Measurements from ENCODE around the gene ANP32E. TPM values are rescaled to one million over a fixed set of nuclear protein-coding genes. Genes with fewer than 3 reads are reported as not detected.
A peak's percentile ranks its signal among the peaks of the same experiment; 100 is the strongest.

Gene ANP32E
- total RNA-seq, 4 donors from 2014 or later, result 14.8 to 25.1 (median 21.6) TPM

GRCh38 chr1:150281221-150281757 is 45.4 kb upstream of the ANP32E start:
- TF ChIP-seq POLR2A (IDR thresholded peaks at IDR 0.05) (no peak), EP300 (IDR thresholded peaks at IDR 0.05) (no peak), POLR2AphosphoS5 (IDR thresholded peaks at IDR 0.05) (no peak), CTCF (IDR thresholded peaks at IDR 0.05) (peak; percentile 61 to 82 (median 78))
- peaks cover 6 to 60% (median 18%) of the 10 kb centered on the region in 3 donors for H3K4me1 ChIP-seq
- H3K4me3 ChIP-seq, result peak overlapping the region; percentile 42 to 68
- H3K9me3 ChIP-seq, result no peaks in the 10 kb centered on the region
- WGBS, 2 donors (ENCODE audit: low coverage in 1 of 2), result 1 to 3% methylated on average over 8 to 12 of the region's 15 CpGs
- ATAC-seq, result peak; percentile 34
- H3K27ac ChIP-seq, result peak overlapping the region; percentile 91 to 99 (median 96)
- peaks cover 0 to 22% of the 10 kb centered on the region in 2 donors for H3K36me3 ChIP-seq
- no peaks in the 10 kb centered on the region for H3K27me3 ChIP-seq

GRCh38 chr1:150280138-150280707 is 44.3 kb upstream of the ANP32E start:
- H3K9me3 ChIP-seq, result no peaks in the 10 kb centered on the region
- H3K27me3 ChIP-seq, result no peaks in the 10 kb centered on the region
- H3K36me3 ChIP-seq, result peaks cover 0 to 13% of the 10 kb centered on the region in 2 donors
- ATAC-seq, result no peak
- WGBS, 2 donors (ENCODE audit: low coverage in 1 of 2), result 62 to 74% methylated on average over 5 to 6 of the region's 6 CpGs
- TF ChIP-seq EP300 (IDR thresholded peaks at IDR 0.05), result no peak
- TF ChIP-seq CTCF (IDR thresholded peaks at IDR 0.05), result no peak
- no peak for TF ChIP-seq POLR2AphosphoS5 (IDR thresholded peaks at IDR 0.05)
- TF ChIP-seq POLR2A (IDR thresholded peaks at IDR 0.05), result no peak
- H3K4me1 ChIP-seq, result peaks cover 6 to 53% (median 18%) of the 10 kb centered on the region in 3 donors
- H3K4me3 ChIP-seq, result no peak overlapping the region
- peak overlapping the region; percentile 91 to 99 (median 96) for H3K27ac ChIP-seq

GRCh38 chr1:150273311-150273710 is 37.4 kb upstream of the ANP32E start:
- peak overlapping the region in 3 of 4 donors; percentile 70 to 73 (median 70) for H3K27ac ChIP-seq
- H3K9me3 ChIP-seq, result no peaks in the 10 kb centered on the region
- peak overlapping the region; percentile 13 to 39 for H3K4me3 ChIP-seq
- H3K27me3 ChIP-seq, result no peaks in the 10 kb centered on the region
- H3K36me3 ChIP-seq, result no peaks in the 10 kb centered on the region
- TF ChIP-seq POLR2A (IDR thresholded peaks at IDR 0.05), result no peak
- TF ChIP-seq CTCF (IDR thresholded peaks at IDR 0.05), result no peak
- TF ChIP-seq POLR2AphosphoS5 (IDR thresholded peaks at IDR 0.05), result no peak
- no peak for TF ChIP-seq EP300 (IDR thresholded peaks at IDR 0.05)
- 17 to 33% methylated on average over 1 of the region's 1 CpG for WGBS, 2 donors (ENCODE audit: low coverage in 1 of 2)
- peaks cover 0 to 37% (median 14%) of the 10 kb centered on the region in 3 donors for H3K4me1 ChIP-seq
- no peak for ATAC-seq

- Histone ChIP-seq H3K36me3 (peaks cover 0 to 11% of the 10 kb centered on the region in 2 donors), H3K4me3 (no peak overlapping the region), H3K4me1 (peaks cover 3 to 55% (median 25%) of the 10 kb centered on the region in 3 donors), H3K27ac (peak overlapping the region in 3 of 4 donors; percentile 70 to 73 (median 70)), H3K27me3 (no peaks in the 10 kb centered on the region), H3K9me3 (no peaks in the 10 kb centered on the region)
- WGBS, 2 donors (ENCODE audit: low coverage in 1 of 2), result 86 to 90% methylated on average over 3 to 7 of the region's 7 CpGs
- TF ChIP-seq POLR2AphosphoS5 (IDR thresholded peaks at IDR 0.05) (no peak), POLR2A (IDR thresholded peaks at IDR 0.05) (no peak)
- no peak for ATAC-seq
Observed at GRCh38 chr1:150271291-150271959, 35.5 kb upstream of the ANP32E start.

GRCh38 chr1:150269451-150269850 is 33.5 kb upstream of the ANP32E start:
- 13 to 39% methylated on average over 8 to 10 of the region's 10 CpGs for WGBS, 2 donors (ENCODE audit: low coverage in 1 of 2)
- Histone ChIP-seq H3K4me1 (peaks cover 3 to 58% (median 25%) of the 10 kb centered on the region in 3 donors), H3K27ac (peak overlapping the region; percentile 57 to 97 (median 89)), H3K36me3 (peaks cover 0 to 31% of the 10 kb centered on the region in 2 donors), H3K27me3 (no peaks in the 10 kb centered on the region), H3K4me3 (peak overlapping the region; percentile 83 to 89), H3K9me3 (no peaks in the 10 kb centered on the region)
- no peak for TF ChIP-seq POLR2A (IDR thresholded peaks at IDR 0.05)
- ATAC-seq, result no peak
